ENCODE measurements around the gene LMO3.
A peak's percentile ranks its signal among the peaks of the same experiment; 100 is the strongest.

The LMO3 gene

GRCh38 chr12:16599081-16599480, 6.9 kb downstream of the LMO3 start:
- DNase-seq: peak; percentile 31 to 80

- no peak for DNase-seq
Measured at GRCh38 chr12:16594797-16595196, 11.2 kb downstream of the LMO3 start.

GRCh38 chr12:16593546-16593945, 12.4 kb downstream of the LMO3 start:
- DNase-seq: no peak

GRCh38 chr12:16590645-16591044, 15.3 kb downstream of the LMO3 start:
- no peak for DNase-seq

- DNase-seq: no peak
Measured at GRCh38 chr12:16588812-16589211, 17.1 kb downstream of the LMO3 start.

- DNase-seq: peak; percentile 53 to 81
Measured at GRCh38 chr12:16587514-16587913, 18.4 kb downstream of the LMO3 start.

GRCh38 chr12:16587110-16587453, 18.9 kb downstream of the LMO3 start:
- DNase-seq: peak in 1 of 2 experiments; percentile 65

- DNase-seq: no peak
Measured at GRCh38 chr12:16586350-16587109, 19.4 kb downstream of the LMO3 start.

- no peak for DNase-seq
Measured at GRCh38 chr12:16585781-16586180, 20.2 kb downstream of the LMO3 start.

GRCh38 chr12:16583969-16584745, 21.8 kb downstream of the LMO3 start:
- no peak for DNase-seq

GRCh38 chr12:16581416-16581815, 24.5 kb downstream of the LMO3 start:
- no peak for DNase-seq

GRCh38 chr12:16579041-16579440, 26.9 kb downstream of the LMO3 start:
- no peak for DNase-seq

- no peak for DNase-seq
Measured at GRCh38 chr12:16573398-16574077, 32.4 kb downstream of the LMO3 start.

GRCh38 chr12:16568873-16569272, 37.1 kb downstream of the LMO3 start:
- peak in 1 of 2 experiments; percentile 32 for DNase-seq

GRCh38 chr12:16564675-16565074, 41.3 kb downstream of the LMO3 start:
- no peak for DNase-seq

- DNase-seq: no peak
Measured at GRCh38 chr12:16563504-16563903, 42.5 kb downstream of the LMO3 start.

- no peak for DNase-seq
Measured at GRCh38 chr12:16562921-16563320, 43.0 kb downstream of the LMO3 start.

- DNase-seq: peak in 1 of 2 experiments; percentile 34
Measured at GRCh38 chr12:16562435-16562834, 43.5 kb downstream of the LMO3 start.

GRCh38 chr12:16560273-16560672, 45.7 kb downstream of the LMO3 start:
- DNase-seq: peak in 1 of 2 experiments; percentile 70

- DNase-seq: no peak
Measured at GRCh38 chr12:16555630-16556029, 50.3 kb downstream of the LMO3 start.

GRCh38 chr12:16553457-16553856, 52.5 kb downstream of the LMO3 start:
- no peak for DNase-seq

- no peak for DNase-seq
Measured at GRCh38 chr12:16552301-16552700, 53.7 kb downstream of the LMO3 start.

- no peak for DNase-seq
Measured at GRCh38 chr12:16545836-16546235, 60.1 kb downstream of the LMO3 start.

GRCh38 chr12:16542586-16542985, 63.4 kb downstream of the LMO3 start:
- DNase-seq: no peak
